Activated CD8-positive, alpha-beta T cell treated with anti-CD3 and anti-CD28 coated beads for 36 hours (primary cell): ENCODE results near the gene SEC14L1. TPM values are rescaled to one million over a fixed set of nuclear protein-coding genes. Genes with fewer than 3 reads are reported as not detected.
"Not testable (repeated sequence)": the region's sequence is repeated elsewhere in the genome, so short reads cannot be mapped to it uniquely, and the experiment has no call there.

Experiments used
- ATAC-seq: fragments of 200-7000 bp; cut with Tn5 transposase; one replicate; pipeline ENCODE4 v1.10.0; 2021; ENCODE audit warnings: mild to moderate bottlenecking, moderate library complexity
- CTCF ChIA-PET: fragments of 350-600 bp; sonication (Branson Sonifier 250); formaldehyde crosslinking; loops from one replicate; lab custom pipeline; 2021; ENCODE audit warnings: antibody characterized with exemption; lab: Charles Lee
- POLR2A ChIA-PET: fragments of 350-600 bp; sonication (Branson Sonifier 250); formaldehyde crosslinking; loops from one replicate; lab custom pipeline; 2021; ENCODE audit warnings: antibody characterized with exemption; lab: Charles Lee
- DNase-seq: peaks from one replicate; pipeline ENCODE4 v3.0.0-alpha.2; 2020
- H3K27ac Mint-ChIP-seq: one replicate; pipeline ENCODE4 v1.8.0; 2021; ENCODE audit warnings: mild to moderate bottlenecking, mixed read lengths
- H3K27me3 Mint-ChIP-seq: one replicate; pipeline ENCODE4 v1.8.0; 2021; ENCODE audit warnings: mixed read lengths
- H3K36me3 Mint-ChIP-seq: one replicate; pipeline ENCODE4 v1.8.0; 2021; ENCODE audit warnings: low read depth, mixed read lengths
- H3K4me1 Mint-ChIP-seq: one replicate; pipeline ENCODE4 v1.8.0; 2021; ENCODE audit warnings: low read depth, mixed read lengths
- H3K4me3 Mint-ChIP-seq: one replicate; pipeline ENCODE4 v1.8.0; 2021; ENCODE audit warnings: mild to moderate bottlenecking, moderate library complexity, mixed read lengths
- H3K9me3 Mint-ChIP-seq: one replicate; pipeline ENCODE4 v1.8.0; 2021; ENCODE audit warnings: mixed read lengths
- CTCF ChIP-seq: fragments of 200-600 bp; IDR thresholded peaks from one replicate; pipeline ENCODE4 v1.8.0; 2022; ENCODE audit warnings: antibody characterized with exemption, mild to moderate bottlenecking
- intact Hi-C: fragments of 100-400 bp; cut with micrococcal nuclease; formaldehyde crosslinking; loops from one replicate; pipeline ENCODE4 v1.10.0; 2022
- total RNA-seq, 2 experiments: library from RNA; stranded (reverse); gene quantifications; one replicate each; pipeline ENCODE4 v1.2.3, GENCODE V29; 2021

SEC14L1 gene
- total RNA-seq, 2 experiments from 2014 or later, result 79.7 to 91.6 TPM

- ChIA-PET POLR2A (interaction anchor here (1.2 to 2.6 kb wide), 3 partner anchors 10 to 28 kb away, joined by 4 to 7 read pairs (median 5); no protein-coding TSS in a partner anchor), CTCF (interaction anchor here (1.2 kb wide), 1 partner anchor 11 kb away, joined by 3 read pairs; no protein-coding TSS in a partner anchor)
- ATAC-seq (no peak), DNase-seq (no peak)
- Mint-ChIP-seq H3K27me3 (no peaks in the 10 kb centered on the region), H3K9me3 (no peaks in the 10 kb centered on the region), H3K4me1 (peaks cover 43% of the 10 kb centered on the region), H3K27ac (peak overlapping the region; percentile 55), H3K4me3 (no peak overlapping the region), H3K36me3 (peaks cover 12% of the 10 kb centered on the region)
- no peak for TF ChIP-seq CTCF
- intact Hi-C loops, result loop anchor here (5.0 kb wide), 1 partner anchor 32 kb away; the partner anchor contains the start of gene SEC14L1
These were observed 30.9 kb upstream of the SEC14L1 start for GRCh38 chr17:77109764-77110359.

GRCh38 chr17:77111165-77111933 lies 29.4 kb upstream of the SEC14L1 start:
- DNase-seq, ATAC-seq, H3K27me3 Mint-ChIP-seq, H3K9me3 Mint-ChIP-seq, H3K4me3 Mint-ChIP-seq, CTCF ChIA-PET, intact Hi-C loops, H3K36me3 Mint-ChIP-seq: not testable (repeated sequence)
- POLR2A ChIA-PET, result interaction anchor here (2.6 kb wide), 1 partner anchor 17 kb away, joined by 7 read pairs; no protein-coding TSS in a partner anchor
- H3K4me1 Mint-ChIP-seq, result peaks cover 36% of the 10 kb centered on the region
- peak overlapping the region; percentile 8 for H3K27ac Mint-ChIP-seq

GRCh38 chr17:77111934-77112296 lies 28.9 kb upstream of the SEC14L1 start:
- peaks cover 6% of the 10 kb centered on the region for H3K36me3 Mint-ChIP-seq
- DNase-seq (no peak), ATAC-seq (no peak)
- no peak overlapping the region for H3K27ac Mint-ChIP-seq
- H3K9me3 Mint-ChIP-seq, result no peaks in the 10 kb centered on the region
- TF ChIP-seq CTCF, result no peak
- no peak overlapping the region for H3K4me3 Mint-ChIP-seq
- ChIA-PET CTCF (no interaction called here), POLR2A (interaction anchor here (2.6 kb wide), 1 partner anchor 16 kb away, joined by 7 read pairs; no protein-coding TSS in a partner anchor)
- H3K4me1 Mint-ChIP-seq, result peaks cover 33% of the 10 kb centered on the region
- intact Hi-C loops, result no loop called here
- no peaks in the 10 kb centered on the region for H3K27me3 Mint-ChIP-seq

- POLR2A ChIA-PET, result interaction anchor here (0.7 kb wide), 1 partner anchor 66 kb away, joined by 3 read pairs; no protein-coding TSS in a partner anchor
- no peak for TF ChIP-seq CTCF
- no peaks in the 10 kb centered on the region for H3K36me3 Mint-ChIP-seq
- DNase-seq (no peak), ATAC-seq (no peak)
- H3K27me3 Mint-ChIP-seq, result no peaks in the 10 kb centered on the region
- H3K4me1 Mint-ChIP-seq, result peaks cover 7% of the 10 kb centered on the region
- no peak overlapping the region for H3K4me3 Mint-ChIP-seq
- intact Hi-C loops, result no loop called here
- H3K27ac Mint-ChIP-seq, result no peak overlapping the region
- CTCF ChIA-PET, result no interaction called here
- no peaks in the 10 kb centered on the region for H3K9me3 Mint-ChIP-seq
These were observed 25.3 kb upstream of the SEC14L1 start for GRCh38 chr17:77115510-77115909.

- Mint-ChIP-seq H3K27ac (no peak overlapping the region), H3K4me1 (peaks cover 7% of the 10 kb centered on the region), H3K27me3 (no peaks in the 10 kb centered on the region), H3K9me3 (no peaks in the 10 kb centered on the region), H3K4me3 (no peak overlapping the region), H3K36me3 (no peaks in the 10 kb centered on the region)
- no peak for ATAC-seq
- no peak for DNase-seq
- no peak for TF ChIP-seq CTCF
- CTCF ChIA-PET, result no interaction called here
- intact Hi-C loops, result no loop called here
- POLR2A ChIA-PET, result interaction anchor here (0.7 kb wide), 1 partner anchor 65 kb away, joined by 3 read pairs; no protein-coding TSS in a partner anchor
These were observed 24.8 kb upstream of the SEC14L1 start for GRCh38 chr17:77115947-77116346.
